HG02571 (cell line): ENCODE results near the gene CCDC188.

Experiments
- ATAC-seq: cut with Tn5 transposase; IDR thresholded peaks from one replicate; pipeline ENCODE4 v1.9.1; 2021; ENCODE audit warnings: mild to moderate bottlenecking, moderate library complexity; ENCODE audit not compliant: unreplicated experiment

CCDC188 gene

GRCh38 chr22:20185750-20186149, 34.9 kb upstream of the CCDC188 start:
- no peak for ATAC-seq

DNA sequence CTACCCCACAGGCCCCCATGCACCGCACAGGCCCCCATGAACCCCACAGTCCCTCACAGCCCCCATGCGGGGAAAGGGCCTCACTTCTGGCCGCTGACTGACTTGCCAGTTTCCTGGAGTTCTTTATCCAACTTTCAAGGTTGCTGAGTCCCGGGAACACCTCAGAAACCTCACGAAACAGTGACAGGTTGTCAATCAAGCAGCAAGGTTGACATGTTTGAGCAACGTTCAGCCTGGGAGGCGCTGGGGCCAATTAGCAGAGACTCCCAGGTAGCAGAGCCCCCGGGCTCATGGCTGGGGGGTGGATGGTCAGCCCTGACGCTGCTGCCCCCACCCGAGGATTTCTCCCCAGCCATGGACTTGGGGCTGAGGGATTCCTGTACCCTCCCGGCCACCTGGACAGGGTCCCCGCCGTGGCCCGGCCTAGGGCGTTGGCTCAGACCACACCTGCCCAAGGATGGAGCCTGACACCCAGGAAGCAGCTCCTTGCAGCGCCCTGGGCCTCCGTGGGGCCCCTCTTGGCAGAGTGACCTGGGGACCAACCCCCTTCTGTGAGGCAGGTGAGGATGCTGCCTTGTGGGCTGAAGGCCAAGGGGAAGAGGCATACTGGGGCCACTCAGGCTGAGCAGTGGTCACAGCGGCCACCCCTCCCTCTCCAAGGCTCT, 33.8 kb upstream of the CCDC188 start:
- no peak for ATAC-seq

DNA sequence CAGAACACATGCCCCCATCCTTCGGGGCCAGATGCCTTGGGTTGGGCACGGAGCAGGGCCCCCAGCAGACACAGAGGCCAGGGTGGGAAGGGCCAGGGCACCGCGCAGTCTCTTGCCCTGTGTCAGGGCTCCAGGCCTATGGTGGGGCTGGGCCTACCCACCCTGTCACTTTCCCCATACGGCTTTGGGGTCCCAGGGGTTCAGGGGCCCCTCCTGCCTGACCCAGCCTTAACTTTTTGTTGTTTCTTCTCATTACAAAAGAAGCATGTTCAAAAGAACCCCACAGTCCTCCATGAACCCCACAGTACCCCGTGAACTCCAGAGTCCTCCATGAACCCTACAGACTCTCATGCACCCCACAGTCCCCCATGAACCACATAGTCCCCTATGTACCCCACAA, 33.0 kb upstream of the CCDC188 start:
- no peak for ATAC-seq

GRCh38 chr22:20183101-20183500, 32.2 kb upstream of the CCDC188 start:
- ATAC-seq, result no peak

DNA sequence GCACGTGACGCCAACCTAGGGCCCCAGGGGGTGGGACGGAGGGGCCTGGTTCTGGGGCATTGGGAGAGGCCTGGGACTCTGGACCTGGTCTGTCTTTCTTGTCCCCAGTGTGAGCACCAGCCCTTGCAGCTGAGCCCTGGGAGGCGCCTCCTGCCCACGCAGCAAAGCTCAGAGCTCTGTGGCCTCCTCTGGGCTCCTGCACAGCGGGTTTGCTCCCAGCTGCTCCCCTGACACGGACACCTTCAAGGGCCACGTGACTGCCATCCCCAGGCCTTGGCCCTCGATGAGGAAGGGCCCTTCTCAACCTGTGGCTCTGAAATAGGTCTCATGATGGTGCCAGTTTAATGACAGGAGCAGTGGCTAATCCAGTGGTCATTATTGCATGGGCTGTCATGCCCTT, 31.5 kb upstream of the CCDC188 start:
- no peak for ATAC-seq

GRCh38 chr22:20181884-20182236, 31.0 kb upstream of the CCDC188 start:
- no peak for ATAC-seq

DNA sequence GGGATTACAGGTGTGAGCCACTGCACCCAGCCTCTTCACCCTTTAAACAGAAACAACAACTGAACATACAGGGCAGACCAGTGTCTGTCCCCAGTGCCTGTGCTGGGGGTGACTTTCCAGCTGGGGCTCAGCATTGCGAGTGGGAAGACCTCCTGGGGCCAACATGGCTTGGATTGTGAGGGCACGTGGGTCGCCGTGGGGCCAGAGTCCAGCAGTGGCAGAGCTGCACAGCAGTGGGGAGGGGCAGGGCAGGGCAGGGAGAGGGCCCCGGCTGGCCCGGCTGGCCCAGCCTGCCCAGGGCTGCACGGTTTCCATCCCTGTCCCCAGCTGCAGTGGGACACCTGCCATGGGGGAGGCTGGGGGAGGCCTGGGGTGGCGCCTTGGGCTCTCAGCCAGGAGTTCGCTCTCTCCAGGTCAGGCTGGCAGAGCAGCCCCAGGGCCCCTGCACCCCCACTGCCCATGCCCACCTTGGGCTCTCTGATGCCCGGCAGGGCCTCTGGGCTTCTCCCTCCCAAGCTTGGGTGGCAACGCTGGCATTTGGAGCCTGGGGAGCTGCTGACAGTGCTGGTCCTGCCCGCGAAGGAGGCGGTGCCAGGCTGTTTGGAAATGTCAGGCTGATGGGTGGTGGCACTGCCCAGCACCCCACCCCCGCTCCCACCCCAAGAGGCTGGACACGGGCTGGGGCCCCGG, 30.5 kb upstream of the CCDC188 start:
- no peak for ATAC-seq

DNA sequence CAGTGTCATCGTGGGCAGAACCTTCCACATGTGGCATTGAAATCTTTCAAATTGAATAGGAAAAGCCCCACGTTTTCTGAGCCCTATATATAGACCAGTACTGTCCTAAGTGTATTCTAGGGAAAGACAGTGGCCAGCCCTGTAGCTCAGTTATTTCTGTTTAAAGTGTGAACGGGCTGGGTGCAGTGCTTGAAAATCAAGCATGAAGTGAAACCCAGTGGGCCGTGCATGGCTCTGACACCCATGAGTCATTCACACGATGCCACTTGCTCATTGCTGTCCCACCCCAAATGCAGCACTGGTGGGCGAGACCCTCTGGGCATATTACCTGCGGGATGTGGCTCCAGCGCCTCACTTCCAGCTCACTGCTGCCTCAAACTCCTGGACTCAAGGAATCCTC, 29.8 kb upstream of the CCDC188 start:
- no peak for ATAC-seq

DNA sequence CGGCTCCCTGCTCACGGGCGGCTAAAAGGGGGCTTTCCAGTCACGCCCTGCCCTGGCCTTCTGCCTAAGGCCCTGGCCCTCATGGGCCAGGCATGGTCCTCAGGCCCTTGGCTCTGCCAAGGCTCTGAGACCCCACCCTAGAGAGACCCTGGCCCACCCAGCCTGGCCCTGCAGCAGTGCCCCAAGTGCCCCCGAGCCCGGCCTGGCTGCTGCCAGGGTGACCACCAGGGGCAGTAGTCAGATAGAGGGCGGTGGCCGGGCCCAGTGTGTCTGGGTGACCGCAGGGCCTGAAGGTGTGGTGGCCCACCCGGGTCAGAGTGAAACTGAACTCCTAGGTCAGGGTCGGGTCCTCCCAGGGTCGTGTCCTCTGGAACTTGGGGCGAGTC, 29.4 kb upstream of the CCDC188 start:
- no peak for ATAC-seq

DNA sequence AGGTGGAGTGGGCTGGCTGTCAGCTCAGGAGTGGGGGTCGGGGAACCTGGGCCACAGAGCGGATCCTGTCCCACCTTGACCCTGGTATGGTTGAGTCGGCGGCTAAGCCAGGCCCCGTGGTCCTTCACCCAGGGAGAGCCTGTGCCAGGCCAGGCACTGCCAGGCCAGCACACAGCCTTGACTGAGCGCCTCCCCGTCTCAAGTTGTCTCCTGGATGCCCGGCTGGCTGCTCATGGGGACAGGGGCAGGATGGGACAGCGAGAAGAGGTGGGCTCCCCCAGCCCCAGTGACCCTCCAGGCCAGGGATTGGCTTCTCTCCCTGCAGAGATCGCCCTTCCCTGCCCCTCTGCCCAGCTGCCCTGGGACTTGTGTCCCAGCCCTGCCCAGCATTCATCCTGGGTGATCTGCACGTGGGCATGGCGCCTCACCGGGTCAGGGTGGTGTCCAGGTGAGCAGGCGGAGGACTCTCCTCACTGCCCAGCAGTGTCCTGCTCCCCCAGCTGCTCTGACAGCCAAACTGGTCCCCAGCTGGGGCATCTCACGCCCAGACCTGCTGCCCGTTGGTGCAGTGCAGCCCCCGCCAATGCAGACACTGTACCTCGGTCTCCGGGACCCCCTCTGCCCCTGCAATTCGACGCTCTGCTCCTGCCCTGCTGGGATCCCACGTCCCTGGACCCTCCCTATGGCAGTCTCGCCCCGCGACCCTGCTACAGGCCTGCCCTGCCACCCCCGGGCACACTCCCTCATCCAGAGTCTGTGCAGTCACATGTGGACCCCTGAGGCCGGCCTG, 28.8 kb upstream of the CCDC188 start:
- ATAC-seq, result no peak

DNA sequence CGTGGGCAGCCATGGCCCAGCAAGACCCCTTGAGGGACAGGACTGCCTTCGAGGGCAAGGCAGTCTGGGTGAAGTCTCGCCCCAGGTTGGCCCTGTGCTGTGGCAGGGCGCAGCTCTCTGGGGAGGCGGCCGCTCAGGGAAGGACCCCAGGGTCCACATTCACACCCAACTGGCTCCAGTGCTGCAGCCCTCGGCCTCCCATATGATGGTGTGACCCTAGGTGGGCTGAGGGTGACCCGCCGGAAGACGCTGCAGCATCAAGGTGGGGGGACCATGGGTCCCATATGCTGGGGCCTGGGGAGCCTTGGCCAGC, 28.0 kb upstream of the CCDC188 start:
- ATAC-seq, result no peak

- no peak for ATAC-seq
Measured at GRCh38 chr22:20178075-20178914, 27.4 kb upstream of the CCDC188 start.

DNA sequence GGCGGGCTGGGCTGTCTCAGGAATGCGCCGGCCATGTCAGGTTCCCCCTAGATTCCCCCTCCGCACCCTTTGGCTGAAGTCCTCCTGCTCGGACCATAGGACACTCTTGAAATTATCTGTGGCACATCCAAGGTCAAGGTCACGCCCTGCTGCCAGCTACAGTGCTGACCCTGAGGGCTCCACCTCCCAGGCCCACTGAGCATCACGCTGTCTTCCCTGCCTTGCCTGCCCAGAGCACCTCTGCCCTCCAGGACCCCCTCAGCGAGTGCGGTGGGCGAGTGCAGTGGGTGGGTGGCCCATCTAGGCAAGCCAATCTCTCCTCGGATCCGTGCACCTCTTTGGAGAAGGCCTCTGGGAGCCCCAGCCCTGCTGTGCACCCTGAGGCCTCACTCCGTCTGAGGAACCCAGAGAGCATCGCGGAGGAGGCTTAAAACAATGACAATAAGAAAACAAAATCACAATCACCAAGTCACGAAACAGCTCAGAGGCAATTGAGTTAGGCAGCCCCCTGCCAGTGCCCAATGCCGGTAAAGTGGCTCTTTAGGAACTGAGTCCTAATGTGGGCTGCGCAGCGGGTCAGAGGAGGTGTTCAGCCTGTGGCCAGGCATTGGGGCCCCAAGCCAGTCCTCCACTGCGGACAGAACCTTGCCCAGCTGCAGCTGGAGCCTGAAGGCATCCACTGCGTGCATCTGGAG, 26.5 kb upstream of the CCDC188 start:
- no peak for ATAC-seq

DNA sequence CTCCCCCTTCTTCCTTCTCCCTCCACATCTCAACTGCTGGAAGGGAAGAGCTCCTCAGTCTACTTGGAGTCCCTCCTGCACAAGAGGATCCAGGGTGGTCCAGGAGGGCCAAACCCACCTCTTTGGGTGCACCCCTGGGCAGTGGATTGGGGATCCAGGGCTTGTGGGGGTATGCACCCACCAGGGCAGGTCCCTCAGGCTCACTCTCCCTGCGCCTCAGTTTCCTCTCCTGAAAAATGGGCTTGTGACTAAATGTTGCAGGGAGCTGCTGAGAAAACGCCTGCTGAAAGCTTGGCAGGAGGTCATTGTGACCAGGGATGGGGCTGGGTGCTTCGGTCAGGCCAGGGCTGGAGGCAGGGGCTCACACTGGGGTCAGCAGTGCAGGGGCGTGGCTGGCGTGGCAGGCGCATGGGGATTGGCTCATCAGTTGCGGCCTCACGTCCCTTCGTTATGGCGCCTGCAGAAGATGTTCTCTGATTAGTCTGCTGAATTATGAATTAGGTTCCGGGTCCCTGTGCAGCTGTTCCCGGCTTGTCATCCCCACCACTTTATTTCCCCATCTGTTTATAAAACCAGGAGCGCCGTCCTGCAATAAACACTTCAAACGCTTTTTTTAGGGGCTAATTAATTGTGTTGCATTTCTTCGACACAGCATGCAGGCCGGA, 25.7 kb upstream of the CCDC188 start:
- ATAC-seq, result no peak

- no peak for ATAC-seq
Measured at GRCh38 chr22:20175597-20175900, 24.7 kb upstream of the CCDC188 start.

GRCh38 chr22:20174785-20175596, 24.1 kb upstream of the CCDC188 start:
- no peak for ATAC-seq

GRCh38 chr22:20173772-20174171, 22.9 kb upstream of the CCDC188 start:
- ATAC-seq, result no peak

GRCh38 chr22:20173246-20173645, 22.4 kb upstream of the CCDC188 start:
- no peak for ATAC-seq

- ATAC-seq, result no peak
Measured at GRCh38 chr22:20172141-20172613, 21.3 kb upstream of the CCDC188 start.
